Endometrial microvascular endothelial cells (primary cell): ENCODE results near the gene RRAGD. TPM values are rescaled to one million over a fixed set of nuclear protein-coding genes. Genes with fewer than 3 reads are reported as not detected.

Experiments used
- in situ Hi-C: cut with HindIII; loops from 2 replicates; pipeline ENCODE4 v1.10.0; 2017; ENCODE audit warnings: low sequenced_read_pairs, low pct_unique_long_range_greater_than_20kb; ENCODE audit errors: inconsistent ontology term
- total RNA-seq: library from RNA; depleted of rRNA; stranded (reverse); fragments of >200 nt; gene quantifications from one replicate; pipeline ENCODE4 v1.2.3, GENCODE V29; 2015; ENCODE audit errors: inconsistent ontology term

The RRAGD gene
- total RNA-seq, 1 donor from 2014 or later: not detected

DNA sequence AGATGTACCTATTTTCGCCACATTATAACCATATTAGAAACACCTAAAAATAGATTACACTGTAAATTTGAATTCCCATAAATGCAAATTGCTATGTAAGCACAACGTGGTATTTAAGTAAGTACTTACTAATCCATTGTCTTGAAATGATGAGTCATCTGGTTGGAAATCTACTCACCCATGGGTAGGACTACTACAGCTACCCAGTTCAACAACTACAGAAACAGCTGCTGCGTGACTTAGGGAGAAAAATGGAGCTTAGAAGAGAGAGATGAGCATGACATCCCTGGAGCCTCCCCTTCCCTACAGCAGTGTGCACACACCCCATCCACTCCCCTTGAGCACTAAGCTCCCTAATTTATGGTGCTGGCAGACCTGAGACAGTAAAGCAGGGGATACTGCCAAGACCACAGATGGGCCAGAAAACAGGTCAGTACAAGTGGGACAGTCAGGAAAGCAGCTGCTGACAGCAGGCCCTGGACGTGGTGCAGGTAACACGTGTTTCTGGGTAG lies 26.9 kb downstream of the RRAGD start:
- in situ Hi-C loops: no loop called here

DNA sequence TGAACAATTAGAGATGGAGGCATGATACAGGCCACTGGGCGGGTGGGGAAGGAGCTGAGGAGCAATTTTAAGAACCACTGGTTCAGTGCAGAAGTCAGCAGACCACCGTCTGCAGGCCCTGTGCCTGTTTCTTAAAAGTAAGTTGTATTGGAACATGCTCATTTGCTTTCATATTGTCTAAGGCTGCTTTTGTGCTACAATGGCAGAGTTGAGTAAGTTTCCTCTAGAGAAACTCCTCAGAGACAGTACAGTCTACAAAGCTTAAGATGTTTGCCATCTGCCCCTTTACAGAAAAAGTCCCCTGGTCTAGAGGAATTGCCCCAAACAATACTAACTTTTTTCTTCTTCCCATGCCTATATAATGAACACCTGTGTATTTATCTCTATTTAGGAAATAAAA lies 31.0 kb downstream of the RRAGD start:
- in situ Hi-C loops: no loop called here

DNA sequence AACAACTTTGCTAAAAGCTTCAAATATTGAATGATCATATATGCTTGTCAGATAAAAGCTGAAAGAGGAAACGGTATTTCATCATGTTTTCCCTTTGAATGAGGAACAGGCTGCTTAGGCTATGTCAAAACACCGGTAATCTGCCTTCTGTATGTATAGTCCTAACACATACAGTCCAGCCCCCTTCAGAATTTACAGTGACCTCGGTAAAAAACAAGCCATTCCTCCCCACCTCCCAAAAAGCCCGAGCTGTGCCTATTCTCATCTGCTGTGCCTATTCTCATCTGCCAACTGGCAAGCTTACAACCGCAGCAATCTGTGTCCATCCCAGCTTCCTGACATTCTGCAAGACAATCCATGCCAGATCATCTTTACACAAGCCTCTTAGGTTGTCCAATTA lies 32.8 kb downstream of the RRAGD start:
- in situ Hi-C loops: no loop called here

DNA sequence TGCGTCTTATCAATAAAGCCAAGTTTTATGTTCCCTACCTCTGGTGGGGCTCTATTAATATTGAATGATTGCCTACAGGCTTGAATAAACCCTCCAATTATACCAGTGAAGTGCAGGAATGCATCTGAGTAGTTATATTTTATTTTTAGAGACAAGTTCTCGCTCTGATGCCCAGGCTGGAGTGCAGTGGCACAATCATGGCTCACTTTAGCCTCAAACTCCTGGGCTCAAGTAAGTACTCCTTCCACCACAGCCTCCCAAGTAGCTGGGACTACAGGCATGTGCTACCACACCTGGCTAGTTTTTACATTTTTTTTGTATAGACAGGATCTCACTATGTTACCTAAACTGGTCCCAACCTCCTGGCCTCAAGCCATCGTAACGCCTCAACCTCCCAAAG lies 33.4 kb downstream of the RRAGD start:
- in situ Hi-C loops: no loop called here

- in situ Hi-C loops: no loop called here
Measured at GRCh38 chr6:89375427-89376267, 36.4 kb downstream of the RRAGD start.

DNA sequence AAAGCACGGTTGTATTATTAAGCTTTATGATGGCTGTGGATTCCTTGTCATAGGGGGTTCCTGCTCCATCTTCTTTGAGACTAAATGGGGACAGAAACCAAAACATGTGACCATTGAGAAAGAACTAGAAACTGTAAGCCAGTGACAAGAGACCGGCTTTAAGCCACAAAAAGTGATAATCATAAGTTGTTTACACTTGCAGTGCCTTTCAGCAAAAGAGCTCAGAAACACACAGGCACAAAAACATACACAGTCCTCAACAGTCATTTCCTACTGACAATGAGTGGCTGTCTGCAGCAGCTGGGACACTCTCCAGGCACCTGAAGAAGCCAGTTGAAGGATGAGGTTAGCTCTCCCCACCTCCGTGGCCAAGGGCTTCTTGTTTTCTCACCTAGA lies 39.6 kb downstream of the RRAGD start:
- in situ Hi-C loops: loop anchor here (25.0 kb wide), 1 partner anchor 410 kb away; the partner anchor contains the start of gene RNGTT

DNA sequence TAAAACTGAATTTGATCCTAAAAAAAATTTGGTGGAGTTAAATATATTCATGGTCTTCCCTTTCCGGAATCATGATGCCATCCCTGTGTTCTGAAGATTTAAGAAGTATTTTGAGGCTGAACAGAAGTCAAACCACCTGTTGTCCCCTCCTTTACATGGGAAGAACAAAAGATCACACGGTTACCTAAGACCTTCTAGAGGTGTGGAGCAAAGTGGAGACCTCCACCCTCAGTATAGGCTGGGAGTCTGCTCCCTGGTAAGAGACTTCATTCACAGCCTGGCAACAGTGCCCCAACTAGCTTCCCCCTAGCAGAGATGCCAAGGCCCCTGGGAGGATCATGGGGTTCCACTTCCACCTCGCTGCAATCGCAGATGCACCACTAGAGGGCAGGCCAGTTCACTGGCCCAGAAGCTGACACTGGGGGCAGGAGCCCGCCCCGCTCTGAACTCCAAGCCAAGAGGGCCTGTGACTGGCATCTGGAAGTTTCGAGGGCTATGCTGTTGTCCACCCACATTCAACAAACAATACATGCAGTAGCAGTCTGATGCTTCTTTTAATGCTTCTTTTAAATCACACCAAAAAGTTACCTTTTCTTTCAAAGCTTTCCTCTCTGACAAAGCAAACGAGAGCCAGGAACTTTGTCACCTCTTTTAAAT lies 40.1 kb downstream of the RRAGD start:
- in situ Hi-C loops: loop anchor here (25.0 kb wide), 1 partner anchor 410 kb away; the partner anchor contains the start of gene RNGTT

DNA sequence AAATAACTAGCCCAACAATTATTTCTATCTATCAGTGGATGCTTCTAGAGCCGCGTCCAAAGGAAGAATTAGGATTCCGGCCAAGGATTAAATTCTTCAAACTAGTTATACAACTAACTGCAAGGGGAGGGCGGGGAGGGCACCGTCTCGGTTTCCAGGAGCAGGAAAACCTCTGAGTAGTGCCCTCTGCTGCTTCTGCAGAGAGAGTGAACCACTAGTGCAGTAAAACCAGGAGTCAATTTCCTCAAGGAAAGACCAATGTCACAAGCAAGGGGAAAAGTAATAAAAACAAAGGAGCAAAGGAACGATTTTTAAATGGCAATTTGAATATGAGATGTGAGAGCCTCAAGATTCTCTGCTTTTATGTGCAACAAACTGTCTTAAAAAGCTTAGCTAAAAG lies 43.1 kb downstream of the RRAGD start:
- in situ Hi-C loops: loop anchor here (25.0 kb wide), 1 partner anchor 407 kb away; the partner anchor contains the start of gene RNGTT

GRCh38 chr6:89368107-89368506 lies 44.0 kb downstream of the RRAGD start:
- in situ Hi-C loops: loop anchor here (25.0 kb wide), 1 partner anchor 406 kb away; the partner anchor contains the start of gene RNGTT

- in situ Hi-C loops: loop anchor here (25.0 kb wide), 1 partner anchor 402 kb away; the partner anchor contains the start of gene RNGTT
Measured at GRCh38 chr6:89364586-89364985, 47.5 kb downstream of the RRAGD start.

- in situ Hi-C loops: loop anchor here (25.0 kb wide), 1 partner anchor 399 kb away; the partner anchor contains the start of gene RNGTT
Measured at GRCh38 chr6:89361171-89361570, 50.9 kb downstream of the RRAGD start.

GRCh38 chr6:89360415-89360999 lies 51.6 kb downstream of the RRAGD start:
- in situ Hi-C loops: loop anchor here (25.0 kb wide), 1 partner anchor 398 kb away; the partner anchor contains the start of gene RNGTT

DNA sequence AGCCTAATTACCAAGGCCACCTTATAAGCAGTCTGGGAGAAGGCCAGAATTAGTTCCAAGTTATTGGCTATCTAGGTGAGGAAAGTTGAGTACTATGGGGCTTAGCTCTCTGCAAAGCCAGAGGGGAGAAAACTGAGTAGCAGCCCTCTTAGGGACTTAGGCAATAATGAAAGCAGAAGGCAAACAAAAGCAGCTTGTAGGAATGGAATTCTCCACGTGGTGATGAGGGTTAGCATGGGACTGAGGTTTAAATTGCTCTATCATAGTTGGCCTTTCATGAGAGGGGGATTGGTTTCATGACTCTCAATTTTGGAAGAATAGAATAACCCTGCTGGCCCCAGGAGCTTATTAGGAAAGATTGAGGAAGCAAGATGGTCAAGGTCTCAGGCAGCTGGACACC lies 52.5 kb downstream of the RRAGD start:
- in situ Hi-C loops: loop anchor here (25.0 kb wide), 1 partner anchor 397 kb away; the partner anchor contains the start of gene RNGTT

- in situ Hi-C loops: loop anchor here (25.0 kb wide), 1 partner anchor 395 kb away; the partner anchor contains the start of gene RNGTT
Measured at GRCh38 chr6:89357390-89357789, 54.7 kb downstream of the RRAGD start.

DNA sequence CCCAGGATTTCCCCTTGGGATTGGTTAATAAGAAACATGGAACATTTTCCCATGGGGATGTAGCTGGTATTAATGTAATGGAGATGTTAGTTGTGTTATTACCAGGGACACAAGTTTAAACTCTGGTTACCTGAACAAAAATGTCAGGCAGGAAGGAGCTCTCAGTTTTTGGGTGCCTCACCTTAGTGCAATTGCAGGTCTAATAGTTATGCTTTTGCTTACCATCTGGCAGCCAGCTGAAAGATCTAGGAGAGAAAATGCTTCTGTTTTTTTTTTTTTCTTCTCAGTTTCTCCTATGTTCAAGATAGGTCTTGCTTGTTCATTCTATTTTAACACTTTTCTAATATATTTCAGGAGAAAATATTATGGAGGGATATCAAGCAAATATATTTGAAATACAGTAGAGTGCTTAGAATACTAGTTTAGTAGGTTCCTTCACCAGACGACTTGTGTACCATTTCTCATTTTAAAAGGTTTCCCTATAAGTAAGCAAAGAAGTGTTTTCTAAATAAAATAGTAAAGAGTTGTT lies 55.4 kb downstream of the RRAGD start:
- in situ Hi-C loops: loop anchor here (25.0 kb wide), 1 partner anchor 394 kb away; the partner anchor contains the start of gene RNGTT

DNA sequence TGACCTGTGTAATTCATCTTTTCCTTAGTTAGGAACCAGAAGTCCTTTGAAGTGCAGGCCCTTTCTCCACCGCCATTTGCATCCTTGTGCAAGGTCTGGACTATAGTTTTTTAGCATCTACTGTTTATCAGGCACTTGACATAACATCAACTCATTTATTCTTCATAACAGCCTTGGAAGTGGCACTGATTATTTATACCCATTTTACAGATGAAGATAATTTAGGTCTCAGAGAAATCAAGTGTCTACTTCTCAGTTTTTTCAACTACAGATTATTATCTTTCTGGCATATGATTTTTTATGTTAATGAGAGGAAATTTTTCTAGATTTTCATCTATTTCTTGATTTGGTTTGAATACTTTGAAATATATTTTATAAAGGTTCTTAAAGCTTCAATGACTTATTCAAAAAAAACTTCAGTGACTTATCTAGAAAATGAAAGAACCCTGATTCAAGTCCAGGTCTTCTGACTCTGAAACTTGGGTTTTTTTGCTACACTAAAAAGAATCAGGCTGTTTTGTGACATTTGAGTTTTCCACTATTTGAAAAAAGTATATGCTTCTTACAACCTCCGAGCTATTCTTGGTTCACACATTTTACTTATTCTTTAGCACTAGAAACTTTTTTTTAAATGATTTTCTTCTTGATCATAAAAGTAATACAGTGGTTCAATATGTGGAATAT lies 56.4 kb downstream of the RRAGD start:
- in situ Hi-C loops: loop anchor here (25.0 kb wide), 1 partner anchor 393 kb away; the partner anchor contains the start of gene RNGTT

GRCh38 chr6:89353702-89354392 lies 58.2 kb downstream of the RRAGD start:
- in situ Hi-C loops: loop anchor here (25.0 kb wide), 1 partner anchor 392 kb away; the partner anchor contains the start of gene RNGTT
